Measurements from ENCODE around the gene ANXA6. TPM values are rescaled to one million over a fixed set of nuclear protein-coding genes. Genes with fewer than 3 reads are reported as not detected.

ANXA6 gene
- total RNA-seq, 1 experiment from 2014 or later = 277 TPM

- Histone ChIP-seq H2AFZ (ENCODE audit: low read length) (no peak overlapping the region), H3K4me2 (ENCODE audit: low read depth, low read length, poor library complexity, severe bottlenecking) (peak overlapping the region; percentile 55), H3K79me2 (ENCODE audit: low read length) (peaks cover 100% of the 10 kb centered on the region), H3K4me1 (ENCODE audit: low read length) (peaks cover 67% of the 10 kb centered on the region), H3K27ac (ENCODE audit: low read length) (peak overlapping the region; percentile 96), H3K4me3 (ENCODE audit: low read length) (no peak overlapping the region), H3K27me3 (ENCODE audit: low read length) (no peaks in the 10 kb centered on the region), H3K9ac (ENCODE audit: low read length) (peak overlapping the region; percentile 23), H4K20me1 (ENCODE audit: insufficient read depth, low read depth, low read length) (peaks cover 42% of the 10 kb centered on the region; the same call in 1 of the 2 replicates), H3K9me3 (ENCODE audit: low read length) (no peaks in the 10 kb centered on the region), H3K36me3 (ENCODE audit: insufficient read depth, low read length) (peaks cover 44% of the 10 kb centered on the region), H3K9me2 (replicated peaks; ENCODE audit: insufficient read depth, low read length) (no peaks in the 10 kb centered on the region)
- DNase-seq = no peak
Measured at GRCh38 chr5:151071021-151071420, 86.6 kb downstream of the ANXA6 start.

- Histone ChIP-seq H4K20me1 (ENCODE audit: insufficient read depth, low read depth, low read length) (peaks cover 42% of the 10 kb centered on the region; the same call in 1 of the 2 replicates), H3K9me3 (ENCODE audit: low read length) (no peaks in the 10 kb centered on the region), H3K4me2 (ENCODE audit: low read depth, low read length, poor library complexity, severe bottlenecking) (peak overlapping the region; percentile 55), H3K27ac (ENCODE audit: low read length) (peak overlapping the region; percentile 96), H3K79me2 (ENCODE audit: low read length) (peaks cover 100% of the 10 kb centered on the region), H3K9ac (ENCODE audit: low read length) (peak overlapping the region; percentile 23; the same call in 1 of the 2 replicates), H3K9me2 (replicated peaks; ENCODE audit: insufficient read depth, low read length) (no peaks in the 10 kb centered on the region), H2AFZ (ENCODE audit: low read length) (no peak overlapping the region), H3K4me3 (ENCODE audit: low read length) (no peak overlapping the region), H3K36me3 (ENCODE audit: insufficient read depth, low read length) (peaks cover 38% of the 10 kb centered on the region), H3K27me3 (ENCODE audit: low read length) (no peaks in the 10 kb centered on the region), H3K4me1 (ENCODE audit: low read length) (peaks cover 73% of the 10 kb centered on the region)
- DNase-seq = no peak
Measured at GRCh38 chr5:151070449-151070848, 87.1 kb downstream of the ANXA6 start.

- Histone ChIP-seq H4K20me1 (ENCODE audit: insufficient read depth, low read depth, low read length) (peaks cover 37% of the 10 kb centered on the region; the same call in 1 of the 2 replicates), H3K27ac (ENCODE audit: low read length) (peak overlapping the region; percentile 96), H3K36me3 (ENCODE audit: insufficient read depth, low read length) (peaks cover 26% of the 10 kb centered on the region), H3K4me1 (ENCODE audit: low read length) (peaks cover 92% of the 10 kb centered on the region), H3K79me2 (ENCODE audit: low read length) (peaks cover 97% of the 10 kb centered on the region), H3K27me3 (ENCODE audit: low read length) (no peaks in the 10 kb centered on the region), H3K9ac (ENCODE audit: low read length) (peak overlapping the region; percentile 40), H2AFZ (ENCODE audit: low read length) (no peak overlapping the region), H3K4me2 (ENCODE audit: low read depth, low read length, poor library complexity, severe bottlenecking) (peak overlapping the region; percentile 55), H3K4me3 (ENCODE audit: low read length) (peak overlapping the region; percentile 36), H3K9me2 (replicated peaks; ENCODE audit: insufficient read depth, low read length) (no peaks in the 10 kb centered on the region), H3K9me3 (ENCODE audit: low read length) (no peaks in the 10 kb centered on the region)
- DNase-seq = peak; percentile 76
Measured at GRCh38 chr5:151068433-151069197, 89.0 kb downstream of the ANXA6 start.

GRCh38 chr5:151067632-151068432 lies 89.7 kb downstream of the ANXA6 start:
- Histone ChIP-seq H4K20me1 (ENCODE audit: insufficient read depth, low read depth, low read length) (peaks cover 36% of the 10 kb centered on the region; the same call in 1 of the 2 replicates), H3K4me3 (ENCODE audit: low read length) (no peak overlapping the region), H3K27ac (ENCODE audit: low read length) (peak overlapping the region; percentile 96), H3K79me2 (ENCODE audit: low read length) (peaks cover 89% of the 10 kb centered on the region), H2AFZ (ENCODE audit: low read length) (no peak overlapping the region), H3K36me3 (ENCODE audit: insufficient read depth, low read length) (peaks cover 21% of the 10 kb centered on the region), H3K9me3 (ENCODE audit: low read length) (no peaks in the 10 kb centered on the region), H3K9me2 (replicated peaks; ENCODE audit: insufficient read depth, low read length) (no peaks in the 10 kb centered on the region), H3K4me2 (ENCODE audit: low read depth, low read length, poor library complexity, severe bottlenecking) (peak overlapping the region; percentile 55), H3K27me3 (ENCODE audit: low read length) (no peaks in the 10 kb centered on the region), H3K9ac (ENCODE audit: low read length) (peak overlapping the region; percentile 40; the same call in 1 of the 2 replicates), H3K4me1 (ENCODE audit: low read length) (peaks cover 99% of the 10 kb centered on the region)
- DNase-seq = no peak

DNA sequence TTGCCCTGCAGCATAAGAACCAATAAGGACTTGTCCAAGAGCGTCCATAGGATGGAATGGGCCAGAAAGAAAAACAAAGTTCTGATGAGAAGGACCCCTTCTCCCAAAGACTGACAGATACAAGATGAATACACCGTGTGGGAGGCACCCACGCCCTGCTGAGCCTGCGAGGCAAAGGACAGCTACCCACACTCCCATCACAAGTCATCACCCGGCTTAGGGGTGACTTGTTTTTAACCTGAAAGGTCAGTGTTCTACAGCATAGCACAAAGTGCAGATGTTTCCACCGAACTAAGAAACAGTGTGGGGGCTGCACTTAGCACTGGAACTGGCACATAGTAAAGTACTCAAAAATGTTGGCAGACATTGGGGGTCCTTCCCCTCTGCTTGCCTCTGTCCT lies 90.7 kb downstream of the ANXA6 start:
- Histone ChIP-seq H3K27ac (ENCODE audit: low read length) (peak overlapping the region; percentile 96), H3K4me2 (ENCODE audit: low read depth, low read length, poor library complexity, severe bottlenecking) (peak overlapping the region; percentile 30), H4K20me1 (ENCODE audit: insufficient read depth, low read depth, low read length) (peaks cover 27% of the 10 kb centered on the region; the same call in 1 of the 2 replicates), H3K27me3 (ENCODE audit: low read length) (no peaks in the 10 kb centered on the region), H2AFZ (ENCODE audit: low read length) (no peak overlapping the region), H3K9me2 (replicated peaks; ENCODE audit: insufficient read depth, low read length) (no peaks in the 10 kb centered on the region), H3K36me3 (ENCODE audit: insufficient read depth, low read length) (peaks cover 23% of the 10 kb centered on the region), H3K9me3 (ENCODE audit: low read length) (no peaks in the 10 kb centered on the region), H3K9ac (ENCODE audit: low read length) (peak overlapping the region; percentile 3; the same call in 1 of the 2 replicates), H3K4me1 (ENCODE audit: low read length) (peaks cover 100% of the 10 kb centered on the region), H3K79me2 (ENCODE audit: low read length) (peaks cover 80% of the 10 kb centered on the region), H3K4me3 (ENCODE audit: low read length) (no peak overlapping the region)
- DNase-seq = no peak

- H3K9me3 ChIP-seq (ENCODE audit: low read length) = no peaks in the 10 kb centered on the region
- peaks cover 67% of the 10 kb centered on the region for H3K79me2 ChIP-seq (ENCODE audit: low read length)
- H3K4me1 ChIP-seq (ENCODE audit: low read length) = peaks cover 100% of the 10 kb centered on the region
- H3K36me3 ChIP-seq (ENCODE audit: insufficient read depth, low read length) = peaks cover 34% of the 10 kb centered on the region
- H3K27me3 ChIP-seq (ENCODE audit: low read length) = no peaks in the 10 kb centered on the region
- no peak overlapping the region for H2AFZ ChIP-seq (ENCODE audit: low read length)
- H3K4me2 ChIP-seq (ENCODE audit: low read depth, low read length, poor library complexity, severe bottlenecking) = peak overlapping the region; percentile 30
- DNase-seq = no peak
- no peak overlapping the region for H3K4me3 ChIP-seq (ENCODE audit: low read length)
- H3K9ac ChIP-seq (ENCODE audit: low read length) = peak overlapping the region; percentile 3; the same call in 1 of the 2 replicates
- H3K9me2 ChIP-seq (replicated peaks; ENCODE audit: insufficient read depth, low read length) = no peaks in the 10 kb centered on the region
- peak overlapping the region; percentile 96 for H3K27ac ChIP-seq (ENCODE audit: low read length)
- H4K20me1 ChIP-seq (ENCODE audit: insufficient read depth, low read depth, low read length) = peaks cover 22% of the 10 kb centered on the region; the same call in 1 of the 2 replicates
Measured at GRCh38 chr5:151065609-151066008, 92.0 kb downstream of the ANXA6 start.

GRCh38 chr5:151064916-151065499 lies 92.6 kb downstream of the ANXA6 start:
- no peak for DNase-seq
- Histone ChIP-seq H3K4me2 (ENCODE audit: low read depth, low read length, poor library complexity, severe bottlenecking) (no peak overlapping the region), H3K9me2 (replicated peaks; ENCODE audit: insufficient read depth, low read length) (no peaks in the 10 kb centered on the region), H3K4me3 (ENCODE audit: low read length) (no peak overlapping the region), H3K4me1 (ENCODE audit: low read length) (peaks cover 100% of the 10 kb centered on the region), H3K36me3 (ENCODE audit: insufficient read depth, low read length) (peaks cover 34% of the 10 kb centered on the region), H3K27me3 (ENCODE audit: low read length) (no peaks in the 10 kb centered on the region), H4K20me1 (ENCODE audit: insufficient read depth, low read depth, low read length) (peaks cover 18% of the 10 kb centered on the region; the same call in 1 of the 2 replicates), H3K79me2 (ENCODE audit: low read length) (peaks cover 61% of the 10 kb centered on the region), H2AFZ (ENCODE audit: low read length) (no peak overlapping the region), H3K9me3 (ENCODE audit: low read length) (no peaks in the 10 kb centered on the region), H3K27ac (ENCODE audit: low read length) (peak overlapping the region; percentile 96), H3K9ac (ENCODE audit: low read length) (no peak overlapping the region)
